ENCODE data around the gene CRCP. TPM values are rescaled to one million over a fixed set of nuclear protein-coding genes. Genes with fewer than 3 reads are reported as not detected.

Gene CRCP
- total RNA-seq, 6 experiments from 2014 or later = 29.8 to 37.6 (median 33.7) TPM

GRCh38 chr7:66185680-66186187 lies 71.1 kb downstream of the CRCP start:
- H3K27me3 Mint-ChIP-seq (ENCODE audit: insufficient read depth) = peaks cover 3% of the 10 kb centered on the region; the same call in 1 of the 2 replicates
- peaks cover 19% of the 10 kb centered on the region for H3K4me1 Mint-ChIP-seq (ENCODE audit: low read depth)
- no peaks in the 10 kb centered on the region for H3K9me3 Mint-ChIP-seq
- no peak for TF ChIP-seq CTCF (IDR thresholded peaks at IDR 0.05)
- DNase-seq = no peak
- H3K4me3 Mint-ChIP-seq = no peak overlapping the region
- H3K27ac Mint-ChIP-seq = no peak overlapping the region
- no peaks in the 10 kb centered on the region for H3K36me3 Mint-ChIP-seq (ENCODE audit: low read depth)

- no peak overlapping the region for H3K27ac Mint-ChIP-seq
- peaks cover 19% of the 10 kb centered on the region for H3K4me1 Mint-ChIP-seq (ENCODE audit: low read depth)
- H3K27me3 Mint-ChIP-seq (ENCODE audit: insufficient read depth) = peaks cover 7% of the 10 kb centered on the region
- no peak overlapping the region for H3K4me3 Mint-ChIP-seq
- no peaks in the 10 kb centered on the region for H3K9me3 Mint-ChIP-seq
- TF ChIP-seq CTCF (IDR thresholded peaks at IDR 0.05) = no peak
- no peak for DNase-seq
- no peaks in the 10 kb centered on the region for H3K36me3 Mint-ChIP-seq (ENCODE audit: low read depth)
Measured at GRCh38 chr7:66186991-66187390, 72.3 kb downstream of the CRCP start.

GRCh38 chr7:66187905-66188304 lies 73.3 kb downstream of the CRCP start:
- peaks cover 7% of the 10 kb centered on the region for H3K27me3 Mint-ChIP-seq (ENCODE audit: insufficient read depth)

GRCh38 chr7:66188645-66189044 lies 74.0 kb downstream of the CRCP start:
- Mint-ChIP-seq H3K4me3 (no peak overlapping the region), H3K9me3 (no peaks in the 10 kb centered on the region), H3K4me1 (ENCODE audit: low read depth) (peaks cover 13% of the 10 kb centered on the region), H3K27ac (no peak overlapping the region), H3K36me3 (ENCODE audit: low read depth) (no peaks in the 10 kb centered on the region), H3K27me3 (ENCODE audit: insufficient read depth) (peaks cover 7% of the 10 kb centered on the region)
- TF ChIP-seq CTCF (IDR thresholded peaks at IDR 0.05) = no peak
- no peak for DNase-seq

More at GRCh38 chr7:66187905-66188304, 73.3 kb downstream of the CRCP start:
- DNase-seq = peak; percentile 39
- Mint-ChIP-seq H3K4me3 (no peak overlapping the region), H3K9me3 (no peaks in the 10 kb centered on the region), H3K27ac (no peak overlapping the region), H3K36me3 (ENCODE audit: low read depth) (no peaks in the 10 kb centered on the region), H3K4me1 (ENCODE audit: low read depth) (peaks cover 19% of the 10 kb centered on the region)
- TF ChIP-seq CTCF (IDR thresholded peaks at IDR 0.05) = no peak

- peaks cover 15% of the 10 kb centered on the region for H3K27me3 Mint-ChIP-seq (ENCODE audit: insufficient read depth)
- no peak for DNase-seq
- no peaks in the 10 kb centered on the region for H3K36me3 Mint-ChIP-seq (ENCODE audit: low read depth)
- peaks cover under 1% of the 10 kb centered on the region; the same call in 1 of the 2 replicates for H3K4me1 Mint-ChIP-seq (ENCODE audit: low read depth)
- no peak overlapping the region for H3K4me3 Mint-ChIP-seq
- no peak overlapping the region for H3K27ac Mint-ChIP-seq
- H3K9me3 Mint-ChIP-seq = no peaks in the 10 kb centered on the region
- TF ChIP-seq CTCF (IDR thresholded peaks at IDR 0.05) = no peak
Measured at GRCh38 chr7:66189695-66190503, 75.3 kb downstream of the CRCP start.

Data from HFFc6 (cell line).